Astrocyte of the spinal cord (primary cell): ENCODE results near the gene MAIP1.

Experiments used
- DNase-seq: peaks from one replicate; pipeline ENCODE4 v3.0.0; 2011; ENCODE audit warnings: low read depth, low spot score
- H3K4me3 ChIP-seq: 2 replicates; pipeline ENCODE4 v1.5.1; 2011; ENCODE audit warnings: low read depth, mild to moderate bottlenecking, low read length, moderate library complexity
- in situ Hi-C: cut with HindIII; loops from 2 replicates; pipeline ENCODE4 v1.10.0; 2017; ENCODE audit warnings: low sequenced_read_pairs
- TF ChIP-seq, protein P1 (sequence below): IDR thresholded peaks from 2 replicates; pipeline ENCODE4 v1.5.1; 2012; ENCODE audit warnings: low read depth, mild to moderate bottlenecking, low read length, inconsistent platforms

Gene MAIP1

DNA sequence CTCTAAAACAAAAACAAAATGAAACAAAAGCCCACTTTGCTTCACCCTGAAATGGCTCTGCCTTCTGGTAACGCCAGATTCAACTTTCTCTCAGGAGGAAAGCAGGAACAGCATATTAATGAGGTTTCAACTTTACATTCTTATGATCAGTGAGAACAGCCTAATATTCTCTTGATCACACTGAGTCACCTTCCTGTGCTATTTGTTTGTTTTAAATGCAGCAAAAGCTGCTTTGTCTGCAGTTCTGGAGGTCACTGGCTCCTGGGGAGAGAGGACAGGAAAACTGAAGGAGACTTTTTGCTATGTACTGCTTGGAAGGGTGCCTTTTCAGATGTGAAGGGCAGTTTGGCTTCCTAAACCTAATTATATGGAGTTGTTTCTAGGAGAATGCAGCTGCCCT is 48.1 kb downstream of the MAIP1 start:
- TF ChIP-seq, protein P1, sequence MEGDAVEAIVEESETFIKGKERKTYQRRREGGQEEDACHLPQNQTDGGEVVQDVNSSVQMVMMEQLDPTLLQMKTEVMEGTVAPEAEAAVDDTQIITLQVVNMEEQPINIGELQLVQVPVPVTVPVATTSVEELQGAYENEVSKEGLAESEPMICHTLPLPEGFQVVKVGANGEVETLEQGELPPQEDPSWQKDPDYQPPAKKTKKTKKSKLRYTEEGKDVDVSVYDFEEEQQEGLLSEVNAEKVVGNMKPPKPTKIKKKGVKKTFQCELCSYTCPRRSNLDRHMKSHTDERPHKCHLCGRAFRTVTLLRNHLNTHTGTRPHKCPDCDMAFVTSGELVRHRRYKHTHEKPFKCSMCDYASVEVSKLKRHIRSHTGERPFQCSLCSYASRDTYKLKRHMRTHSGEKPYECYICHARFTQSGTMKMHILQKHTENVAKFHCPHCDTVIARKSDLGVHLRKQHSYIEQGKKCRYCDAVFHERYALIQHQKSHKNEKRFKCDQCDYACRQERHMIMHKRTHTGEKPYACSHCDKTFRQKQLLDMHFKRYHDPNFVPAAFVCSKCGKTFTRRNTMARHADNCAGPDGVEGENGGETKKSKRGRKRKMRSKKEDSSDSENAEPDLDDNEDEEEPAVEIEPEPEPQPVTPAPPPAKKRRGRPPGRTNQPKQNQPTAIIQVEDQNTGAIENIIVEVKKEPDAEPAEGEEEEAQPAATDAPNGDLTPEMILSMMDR = no peak
- H3K4me3 ChIP-seq = no peak overlapping the region
- peak; percentile 61 for DNase-seq
- in situ Hi-C loops = no loop called here

- DNase-seq = no peak
- in situ Hi-C loops = no loop called here
- TF ChIP-seq, protein P1 = no peak
- no peak overlapping the region for H3K4me3 ChIP-seq
Observed at GRCh38 chr2:200005675-200006074, 50.3 kb downstream of the MAIP1 start.

- TF ChIP-seq, protein P1 = no peak
- in situ Hi-C loops = no loop called here
- DNase-seq = no peak
- H3K4me3 ChIP-seq = no peak overlapping the region
Observed at GRCh38 chr2:200007306-200007705, 51.9 kb downstream of the MAIP1 start.

- TF ChIP-seq, protein P1 = no peak
- in situ Hi-C loops = no loop called here
- no peak overlapping the region for H3K4me3 ChIP-seq
- no peak for DNase-seq
Observed at GRCh38 chr2:200012401-200012800, 57.0 kb downstream of the MAIP1 start.
